IPS-18c (cell line): Measurements from ENCODE around the gene DNAJC6.
A peak's percentile ranks its signal among the peaks of the same experiment; 100 is the strongest.
"Not testable (repeated sequence)": the region's sequence is repeated elsewhere in the genome, so short reads cannot be mapped to it uniquely, and the experiment has no call there.

Experiments used
- H3K4me3 ChIP-seq: 2 replicates; pipeline ENCODE4 v1.7.0; 2013; ENCODE audit warnings: low read depth, mild to moderate bottlenecking, low read length, moderate library complexity; ENCODE audit not compliant: insufficient read depth
- H3K9me3 ChIP-seq: one replicate; pipeline ENCODE4 v1.6.1; 2013; ENCODE audit warnings: mild to moderate bottlenecking, low read length, moderate library complexity; ENCODE audit not compliant: control insufficient read depth, insufficient read depth

The DNAJC6 gene

GRCh38 chr1:65281846-65282245 lies 27.5 kb upstream of the DNAJC6 start:
- Histone ChIP-seq H3K9me3 (no peaks in the 10 kb centered on the region), H3K4me3 (no peak overlapping the region)

GRCh38 chr1:65284229-65284628 lies 25.1 kb upstream of the DNAJC6 start:
- Histone ChIP-seq H3K4me3 (no peak overlapping the region), H3K9me3 (no peaks in the 10 kb centered on the region)

- H3K9me3 ChIP-seq: no peaks in the 10 kb centered on the region
- H3K4me3 ChIP-seq: no peak overlapping the region
Observed at GRCh38 chr1:65289449-65289848, 19.9 kb upstream of the DNAJC6 start.

DNA sequence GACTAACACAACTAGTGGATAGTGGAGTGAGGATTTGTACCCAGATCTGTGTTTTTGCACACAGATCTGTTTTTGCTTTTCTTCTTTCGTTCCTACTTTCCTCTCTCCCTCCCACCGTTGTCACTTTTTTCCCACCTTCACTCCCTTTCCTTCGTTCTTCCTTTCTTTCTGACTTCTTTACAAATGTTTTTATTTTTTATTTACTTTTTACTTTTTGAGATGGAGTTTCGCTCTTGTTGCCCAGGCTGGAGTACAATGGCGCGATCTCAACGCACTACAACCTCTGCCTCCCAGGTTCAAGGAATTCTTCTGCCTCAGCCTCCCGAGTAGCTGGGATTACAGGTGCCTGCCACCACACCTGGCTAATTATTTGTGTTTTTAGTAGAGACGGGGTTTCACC lies 17.5 kb upstream of the DNAJC6 start:
- H3K9me3 ChIP-seq, H3K4me3 ChIP-seq: not testable (repeated sequence)

GRCh38 chr1:65292861-65293593 lies 16.3 kb upstream of the DNAJC6 start:
- no peak overlapping the region for H3K4me3 ChIP-seq
- no peaks in the 10 kb centered on the region for H3K9me3 ChIP-seq

GRCh38 chr1:65297706-65298105 lies 11.6 kb upstream of the DNAJC6 start:
- H3K4me3 ChIP-seq: no peak overlapping the region
- H3K9me3 ChIP-seq: no peaks in the 10 kb centered on the region

- no peak overlapping the region for H3K4me3 ChIP-seq
- no peaks in the 10 kb centered on the region for H3K9me3 ChIP-seq
Observed at GRCh38 chr1:65299328-65299727, 10.0 kb upstream of the DNAJC6 start.

- H3K4me3 ChIP-seq: peak overlapping the region; percentile 66
Observed at GRCh38 chr1:65308781-65309303, 501 bp upstream of the DNAJC6 start.

GRCh38 chr1:65310078-65310587 lies 790 bp downstream of the DNAJC6 start:
- Histone ChIP-seq H3K4me3 (peak overlapping the region; percentile 66), H3K9me3 (no peaks in the 10 kb centered on the region)

More at GRCh38 chr1:65308781-65309303, 501 bp upstream of the DNAJC6 start:
- no peaks in the 10 kb centered on the region for H3K9me3 ChIP-seq

DNA sequence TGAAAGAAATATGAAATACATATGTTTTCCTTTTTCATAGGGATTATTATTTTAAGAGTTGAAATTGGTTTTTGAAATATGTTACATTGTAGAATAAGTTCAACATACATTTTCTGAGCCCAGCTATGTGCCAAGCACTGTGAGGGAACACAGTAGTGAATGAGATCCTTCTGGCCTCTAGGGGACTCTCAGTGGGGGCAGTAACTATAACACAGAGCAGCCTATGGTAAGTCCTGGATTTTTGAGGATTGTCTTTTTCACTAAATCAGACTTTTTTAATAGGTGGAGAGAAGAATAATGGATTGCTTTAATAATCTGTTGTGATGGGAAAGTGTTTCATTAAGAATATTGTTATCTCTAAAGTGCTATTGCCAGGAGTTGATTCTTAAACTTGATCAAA lies 2.4 kb downstream of the DNAJC6 start:
- Histone ChIP-seq H3K9me3 (no peaks in the 10 kb centered on the region), H3K4me3 (no peak overlapping the region)

DNA sequence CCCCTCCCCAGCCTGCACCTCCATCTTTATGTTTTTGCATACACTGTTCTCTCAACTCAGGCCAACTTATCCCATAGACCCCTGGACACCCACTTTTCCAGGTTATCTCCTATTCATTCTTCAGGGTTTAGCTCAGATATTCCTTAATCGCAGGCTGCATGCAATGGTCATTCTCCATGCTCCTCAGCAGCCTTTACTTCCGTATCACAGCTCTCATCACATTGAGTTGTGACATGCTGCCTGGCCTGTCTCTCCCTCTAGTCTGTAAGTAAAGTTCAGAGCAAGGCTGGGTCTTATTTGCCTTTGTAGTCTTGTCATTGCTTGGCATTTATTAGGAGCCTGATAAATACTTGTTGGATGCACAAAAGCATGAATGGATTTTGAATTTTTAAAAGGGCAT lies 6.9 kb downstream of the DNAJC6 start:
- Histone ChIP-seq H3K4me3 (no peak overlapping the region), H3K9me3 (no peaks in the 10 kb centered on the region)

- H3K9me3 ChIP-seq: no peaks in the 10 kb centered on the region
- H3K4me3 ChIP-seq: no peak overlapping the region
Observed at GRCh38 chr1:65317866-65318653, 8.7 kb downstream of the DNAJC6 start.

GRCh38 chr1:65319141-65319540 lies 9.8 kb downstream of the DNAJC6 start:
- Histone ChIP-seq H3K4me3 (no peak overlapping the region), H3K9me3 (no peaks in the 10 kb centered on the region)

- H3K9me3 ChIP-seq: no peaks in the 10 kb centered on the region
- H3K4me3 ChIP-seq: no peak overlapping the region
Observed at GRCh38 chr1:65319754-65320153, 10.4 kb downstream of the DNAJC6 start.

DNA sequence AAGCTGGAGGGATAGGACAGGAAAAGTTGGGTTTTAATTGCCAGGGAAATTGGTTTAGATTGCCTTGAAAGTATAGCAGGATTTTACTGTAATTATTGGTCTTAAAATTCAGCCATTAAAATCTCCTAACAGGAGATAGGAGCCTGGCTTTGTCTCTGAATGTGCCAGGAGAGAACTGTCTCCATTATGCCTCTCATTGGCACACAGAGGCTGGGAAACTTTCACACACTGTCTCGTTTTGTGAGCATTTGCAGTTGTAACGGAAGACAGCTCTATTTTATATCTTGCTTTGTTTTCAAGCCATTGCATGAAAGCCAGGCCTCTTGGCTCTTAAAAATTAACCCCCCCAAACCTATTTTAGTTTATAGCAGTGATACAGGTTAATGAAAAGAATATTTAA lies 12.5 kb downstream of the DNAJC6 start:
- H3K4me3 ChIP-seq: no peak overlapping the region
- no peaks in the 10 kb centered on the region for H3K9me3 ChIP-seq

DNA sequence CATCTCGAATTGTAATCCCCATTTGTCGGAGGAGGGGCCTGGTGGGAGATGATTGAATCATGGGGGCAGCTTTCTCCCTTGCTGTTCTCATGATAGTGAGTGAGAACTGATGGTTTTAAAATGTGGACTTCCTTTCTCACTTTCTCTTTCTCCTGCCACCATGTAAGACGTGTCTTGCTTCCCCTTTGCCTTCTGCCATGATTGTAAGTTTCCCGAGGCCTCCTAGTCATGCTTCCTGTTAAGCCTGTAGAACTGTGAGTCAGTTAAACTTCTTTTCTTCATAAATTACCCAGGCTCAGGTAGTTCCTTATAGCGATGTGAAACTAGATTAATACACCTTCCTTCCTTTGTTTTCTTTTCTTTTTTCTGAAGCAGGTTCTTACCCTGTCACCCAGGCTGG lies 13.9 kb downstream of the DNAJC6 start:
- Histone ChIP-seq H3K4me3 (no peak overlapping the region), H3K9me3 (no peaks in the 10 kb centered on the region)

- H3K9me3 ChIP-seq: no peaks in the 10 kb centered on the region
- H3K4me3 ChIP-seq: no peak overlapping the region
Observed at GRCh38 chr1:65330021-65330420, 20.7 kb downstream of the DNAJC6 start.

- H3K9me3 ChIP-seq: no peaks in the 10 kb centered on the region
- no peak overlapping the region for H3K4me3 ChIP-seq
Observed at GRCh38 chr1:65330822-65331221, 21.5 kb downstream of the DNAJC6 start.
